GM06990 (cell line): ENCODE data around the gene EML3.

ENCODE experiments used
- DNase-seq: peaks from one replicate; pipeline ENCODE4 v3.0.0-alpha.2; 2011; ENCODE audit not compliant: insufficient read length; ENCODE audit errors: extremely low read depth
- H3K27me3 ChIP-seq: replicated peaks from 2 replicates; pipeline ENCODE4 v1.6.0; 2011; ENCODE audit warnings: low read length; ENCODE audit not compliant: control insufficient read depth, insufficient read depth
- H3K36me3 ChIP-seq: 2 replicates; pipeline ENCODE4 v1.5.1; 2011; ENCODE audit warnings: low read length; ENCODE audit not compliant: control insufficient read depth, insufficient read depth
- H3K4me3 ChIP-seq: replicated peaks from 2 replicates; pipeline ENCODE4 v1.5.1; 2011; ENCODE audit warnings: low read depth, mild to moderate bottlenecking, control low read depth, low read length
- CTCF ChIP-seq: IDR thresholded peaks from 2 replicates; pipeline ENCODE4 v1.5.1; 2011; ENCODE audit warnings: low read length, control low read depth, mild to moderate bottlenecking, inconsistent platforms; ENCODE audit not compliant: insufficient read depth, poor library complexity, severe bottlenecking

Gene EML3

GRCh38 chr11:62645946-62646824, 33.6 kb upstream of the EML3 start, which contains the start of gene GANAB:
Gene GANAB, minus strand, starts transcription at chr11:62646613. Its CDS starts 14 bp downstream, at chr11:62646599.
- peaks cover 19% of the 10 kb centered on the region for H3K36me3 ChIP-seq

GRCh38 chr11:62645671-62645945, 33.0 kb upstream of the EML3 start:
- peak overlapping the region; percentile 99 for H3K4me3 ChIP-seq
- peaks cover 19% of the 10 kb centered on the region for H3K36me3 ChIP-seq
- H3K27me3 ChIP-seq, result no peaks in the 10 kb centered on the region
- DNase-seq, result no peak
- TF ChIP-seq CTCF, result no peak

More at GRCh38 chr11:62645946-62646824, 33.6 kb upstream of the EML3 start, which contains the start of gene GANAB:
- TF ChIP-seq CTCF, result no peak
- DNase-seq, result peak; percentile 95
- Histone ChIP-seq H3K4me3 (peak within 1 kb of the TSS; percentile 99), H3K27me3 (no peaks in the 10 kb centered on the region)

DNA sequence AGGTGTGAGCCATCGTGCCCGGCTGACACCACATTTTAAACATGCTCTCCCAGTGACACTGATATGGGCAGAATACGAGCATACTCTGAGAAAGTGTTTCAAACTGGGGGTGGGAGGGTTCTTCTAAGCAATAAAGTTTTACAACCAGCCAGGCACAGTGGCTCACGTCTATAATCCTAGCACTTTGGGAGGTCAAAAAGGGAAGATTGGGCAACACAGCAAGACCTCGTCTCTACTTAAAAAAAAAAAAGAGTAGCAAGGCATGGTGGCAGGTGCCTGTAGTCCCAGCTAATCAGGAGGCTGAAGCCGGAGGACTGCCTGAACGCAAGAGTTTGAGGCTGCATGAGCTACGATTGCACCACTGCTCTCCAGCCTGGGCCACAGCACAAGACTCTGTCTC, 31.6 kb upstream of the EML3 start:
- no peaks in the 10 kb centered on the region for H3K27me3 ChIP-seq
- no peak for TF ChIP-seq CTCF
- no peak overlapping the region for H3K4me3 ChIP-seq
- H3K36me3 ChIP-seq, result peaks cover 17% of the 10 kb centered on the region
- DNase-seq, result no peak

DNA sequence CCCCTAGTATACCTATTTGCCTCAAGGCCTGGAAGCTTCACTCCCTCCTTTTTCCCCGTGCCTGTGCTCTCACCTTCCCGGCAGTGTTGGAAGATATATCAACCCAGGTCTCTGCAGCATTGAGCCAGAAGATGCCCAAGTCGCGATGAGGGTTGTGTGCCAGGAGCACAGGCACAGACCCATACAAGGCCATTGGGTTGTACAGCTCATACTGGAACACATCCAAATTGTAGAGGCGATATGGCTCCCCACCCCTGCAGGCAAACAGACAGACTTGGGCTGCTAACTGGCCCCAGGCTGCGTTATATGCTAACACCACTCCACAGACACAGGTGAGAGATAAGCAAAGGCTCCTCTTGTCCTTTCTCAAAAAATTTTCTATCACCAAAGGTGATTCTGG, 19.9 kb upstream of the EML3 start:
- Histone ChIP-seq H3K4me3 (no peak overlapping the region), H3K36me3 (peaks cover 61% of the 10 kb centered on the region), H3K27me3 (no peaks in the 10 kb centered on the region)
- DNase-seq, result no peak
- no peak for TF ChIP-seq CTCF

DNA sequence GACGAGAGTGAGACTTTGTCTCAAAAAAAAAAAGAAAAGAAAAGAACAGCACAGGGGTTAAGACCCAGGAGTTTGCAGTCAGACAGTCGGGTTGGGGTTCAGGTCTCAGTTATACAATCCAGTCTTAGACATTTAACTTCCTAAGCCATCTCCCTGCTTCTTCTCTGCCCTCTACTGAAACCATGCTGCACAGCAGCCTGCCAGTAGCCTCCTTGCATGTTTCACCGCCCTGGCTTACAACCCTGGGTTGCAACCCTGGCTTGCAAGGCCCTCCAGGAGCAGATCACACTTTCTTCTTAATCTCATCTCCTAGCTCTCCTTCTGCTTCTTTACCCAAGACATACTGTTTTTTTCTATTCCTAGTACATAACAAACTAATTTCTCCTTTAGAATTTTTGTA, 15.1 kb upstream of the EML3 start:
- H3K36me3 ChIP-seq, result peaks cover 50% of the 10 kb centered on the region
- H3K4me3 ChIP-seq, result no peak overlapping the region
- DNase-seq, result no peak
- H3K27me3 ChIP-seq, result no peaks in the 10 kb centered on the region
- no peak for TF ChIP-seq CTCF
